A673 (cell line): ENCODE results near the gene HGFAC. TPM values are rescaled to one million over a fixed set of nuclear protein-coding genes. Genes with fewer than 3 reads are reported as not detected.

Source experiments
- BruUV-seq: library from RNA; stranded (reverse); fragments of 400-500 nt; replicated peaks from 2 replicates; lab custom pipeline; 2021; lab: Mats Ljungman, UMichigan
- CTCF ChIA-PET: fragments of 300-600 bp; sonication (Branson Sonifier 250); formaldehyde crosslinking; loops from one replicate; lab custom pipeline; 2022; ENCODE audit warnings: antibody characterized with exemption; lab: Charles Lee
- POLR2A ChIA-PET: fragments of 300-600 bp; sonication (Branson Sonifier 250); formaldehyde crosslinking; loops from one replicate; lab custom pipeline; 2022; ENCODE audit warnings: antibody characterized with exemption; ENCODE audit not compliant: low non-redundant PET; lab: Charles Lee
- DNase-seq: peaks from one replicate; pipeline ENCODE4 v3.0.0-alpha.2; 2015; ENCODE audit warnings: low spot score
- H3K27ac ChIP-seq: fragments of 200-600 bp; sonication (generic); 2 replicates; pipeline ENCODE4 v1.5.1; 2016; ENCODE audit warnings: mixed run types, low read depth, mild to moderate bottlenecking, mixed read lengths, antibody characterized with exemption, low read length; ENCODE audit not compliant: poor library complexity, severe bottlenecking
- H3K27me3 ChIP-seq: fragments of 200-600 bp; sonication (generic); replicated peaks from 2 replicates; pipeline ENCODE4 v1.6.1; 2017; ENCODE audit warnings: mixed run types, low read depth, mild to moderate bottlenecking, mixed read lengths, antibody characterized with exemption, low read length; ENCODE audit not compliant: insufficient read depth, poor library complexity
- H3K36me3 ChIP-seq: fragments of 200-600 bp; sonication (generic); 2 replicates; pipeline ENCODE4 v1.6.1; 2016; ENCODE audit warnings: mixed run types, mild to moderate bottlenecking, mixed read lengths, antibody characterized with exemption, low read length; ENCODE audit not compliant: insufficient read depth, poor library complexity, severe bottlenecking
- H3K4me1 ChIP-seq: fragments of 200-600 bp; sonication (generic); 2 replicates; pipeline ENCODE4 v1.6.1; 2017; ENCODE audit warnings: mixed run types, mild to moderate bottlenecking, mixed read lengths, antibody characterized with exemption, low read length; ENCODE audit not compliant: insufficient read depth, poor library complexity, severe bottlenecking
- H3K4me3 ChIP-seq: fragments of 200-600 bp; sonication (generic); 2 replicates; pipeline ENCODE4 v1.5.1; 2016; ENCODE audit warnings: low read depth, mixed run types, mild to moderate bottlenecking, mixed read lengths, low read length; ENCODE audit not compliant: poor library complexity, severe bottlenecking
- H3K9me3 ChIP-seq: fragments of 200-600 bp; sonication (generic); 2 replicates; pipeline ENCODE4 v1.6.1; 2016; ENCODE audit warnings: mixed run types, low read depth, mild to moderate bottlenecking, mixed read lengths, antibody characterized with exemption, low read length; ENCODE audit not compliant: poor library complexity, severe bottlenecking
- CTCF ChIP-seq: fragments of 300-800, 200-600 bp; sonication (generic); conservative IDR thresholded peaks from 2 replicates; pipeline ENCODE4 v1.5.1; 2017; ENCODE audit warnings: low read depth, mild to moderate bottlenecking, antibody characterized with exemption, low read length, moderate library complexity, mixed read lengths
- EZH2 ChIP-seq: fragments of 200-600 bp; sonication (generic); IDR thresholded peaks from 2 replicates; pipeline ENCODE4 v1.6.1; 2017; ENCODE audit warnings: borderline replicate concordance, low read depth, mild to moderate bottlenecking, mixed read lengths, antibody characterized with exemption, low read length; ENCODE audit not compliant: poor library complexity, severe bottlenecking
- intact Hi-C: fragments of 100-400 bp; cut with micrococcal nuclease; formaldehyde crosslinking; loops from one replicate; pipeline ENCODE4 v1.10.0; 2022; ENCODE audit not compliant: unreplicated experiment
- total RNA-seq: library from RNA; stranded (reverse); gene quantifications from 2 replicates; pipeline ENCODE4 v1.2.3, GENCODE V29; 2021

The HGFAC gene
- total RNA-seq, 1 experiment from 2014 or later: 4.8 TPM

DNA sequence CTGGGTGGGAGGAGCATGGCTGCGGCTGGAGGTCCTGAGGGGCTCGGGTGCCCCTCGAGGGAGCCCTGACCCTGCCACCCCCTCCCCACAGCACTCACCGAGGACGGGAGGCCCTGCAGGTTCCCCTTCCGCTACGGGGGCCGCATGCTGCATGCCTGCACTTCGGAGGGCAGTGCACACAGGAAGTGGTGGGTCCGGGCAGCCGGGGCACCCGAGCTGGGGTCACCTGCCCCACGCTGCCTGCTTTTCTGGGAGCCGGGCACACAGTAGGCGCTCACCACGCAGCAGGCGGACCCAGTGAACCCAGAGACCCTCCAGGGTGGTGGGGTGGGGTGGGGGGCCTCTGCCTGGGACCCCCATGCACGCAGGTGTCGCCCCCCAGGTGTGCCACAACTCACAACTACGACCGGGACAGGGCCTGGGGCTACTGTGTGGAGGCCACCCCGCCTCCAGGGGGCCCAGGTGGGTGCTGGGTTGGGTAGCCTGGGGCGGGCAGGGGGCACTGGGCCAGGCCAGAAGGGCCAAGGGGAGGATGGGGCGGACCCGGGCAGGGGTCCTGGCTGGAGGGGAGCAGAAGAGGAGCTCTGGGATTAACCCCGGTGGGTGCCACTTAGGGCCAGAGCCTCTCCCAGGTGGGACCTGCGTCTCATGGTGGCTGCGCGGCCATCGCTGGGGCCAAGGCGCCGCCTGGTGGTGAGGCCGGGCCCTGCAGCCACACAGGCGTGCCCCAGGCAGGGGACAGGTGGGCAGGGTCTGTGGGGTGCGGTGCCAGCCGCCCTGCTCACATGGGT is 1.4 kb downstream of the HGFAC start:
- intact Hi-C loops: loop anchor here (1.0 to 10.0 kb wide), 3 partner anchors 97 to 336 kb away; no protein-coding TSS in a partner anchor

DNA sequence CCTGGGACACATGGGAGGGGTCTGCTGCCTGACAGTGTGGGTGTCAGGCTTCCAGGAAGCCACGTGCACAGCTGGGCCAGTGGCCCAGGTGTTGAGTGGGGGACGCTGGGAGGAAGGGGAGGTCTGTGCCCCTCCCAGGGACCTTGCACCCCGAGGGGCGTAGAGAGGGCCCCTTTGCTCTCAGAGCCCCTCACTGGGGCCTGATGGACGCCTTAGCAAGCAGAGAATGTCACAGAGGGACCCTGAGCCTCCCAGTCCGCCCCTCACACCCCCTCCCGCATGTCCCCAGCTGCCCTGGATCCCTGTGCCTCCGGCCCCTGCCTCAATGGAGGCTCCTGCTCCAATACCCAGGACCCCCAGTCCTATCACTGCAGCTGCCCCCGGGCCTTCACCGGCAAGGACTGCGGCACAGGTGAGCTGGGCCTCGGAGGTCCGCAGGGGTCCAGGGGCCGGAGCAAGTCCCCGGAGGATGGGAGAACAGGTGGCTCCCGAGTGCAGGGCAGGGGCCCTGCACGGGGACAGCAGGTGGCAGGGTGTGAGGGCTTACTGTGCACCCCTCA is 2.1 kb downstream of the HGFAC start:
- TF ChIP-seq CTCF: no peak; the same call in 1 of the 2 replicates
- TF ChIP-seq EZH2: no peak
- H3K27me3 ChIP-seq: no peaks in the 10 kb centered on the region
- H3K4me3 ChIP-seq: no peak overlapping the region
- POLR2A ChIA-PET: no interaction called here
- no peaks in the 10 kb centered on the region for H3K4me1 ChIP-seq
- no TSS peak for BruUV-seq
- intact Hi-C loops: loop anchor here (1.0 to 10.0 kb wide), 3 partner anchors 98 to 337 kb away; no protein-coding TSS in a partner anchor
- H3K36me3 ChIP-seq: no peaks in the 10 kb centered on the region
- H3K9me3 ChIP-seq: no peaks in the 10 kb centered on the region
- CTCF ChIA-PET: interaction anchor here (0.6 to 1.0 kb wide), 4 partner anchors 37 to 98 kb away, joined by 3 to 5 read pairs (median 3); no protein-coding TSS in a partner anchor
- no peak for DNase-seq
- no peak overlapping the region for H3K27ac ChIP-seq

More for the DNA sequence above, 1.4 kb downstream of the HGFAC start:
- Histone ChIP-seq H3K9me3 (no peaks in the 10 kb centered on the region), H3K36me3 (no peaks in the 10 kb centered on the region), H3K27me3 (no peaks in the 10 kb centered on the region), H3K27ac (no peak overlapping the region), H3K4me1 (no peaks in the 10 kb centered on the region), H3K4me3 (no peak overlapping the region)
- POLR2A ChIA-PET: no interaction called here
- TF ChIP-seq EZH2: no peak
- TF ChIP-seq CTCF: peak; percentile 96
- BruUV-seq: no TSS peak
- CTCF ChIA-PET: interaction anchor here (0.6 to 1.0 kb wide), 5 partner anchors 22 to 97 kb away, joined by 3 to 5 read pairs (median 3); no protein-coding TSS in a partner anchor
- DNase-seq: peak; percentile 70

DNA sequence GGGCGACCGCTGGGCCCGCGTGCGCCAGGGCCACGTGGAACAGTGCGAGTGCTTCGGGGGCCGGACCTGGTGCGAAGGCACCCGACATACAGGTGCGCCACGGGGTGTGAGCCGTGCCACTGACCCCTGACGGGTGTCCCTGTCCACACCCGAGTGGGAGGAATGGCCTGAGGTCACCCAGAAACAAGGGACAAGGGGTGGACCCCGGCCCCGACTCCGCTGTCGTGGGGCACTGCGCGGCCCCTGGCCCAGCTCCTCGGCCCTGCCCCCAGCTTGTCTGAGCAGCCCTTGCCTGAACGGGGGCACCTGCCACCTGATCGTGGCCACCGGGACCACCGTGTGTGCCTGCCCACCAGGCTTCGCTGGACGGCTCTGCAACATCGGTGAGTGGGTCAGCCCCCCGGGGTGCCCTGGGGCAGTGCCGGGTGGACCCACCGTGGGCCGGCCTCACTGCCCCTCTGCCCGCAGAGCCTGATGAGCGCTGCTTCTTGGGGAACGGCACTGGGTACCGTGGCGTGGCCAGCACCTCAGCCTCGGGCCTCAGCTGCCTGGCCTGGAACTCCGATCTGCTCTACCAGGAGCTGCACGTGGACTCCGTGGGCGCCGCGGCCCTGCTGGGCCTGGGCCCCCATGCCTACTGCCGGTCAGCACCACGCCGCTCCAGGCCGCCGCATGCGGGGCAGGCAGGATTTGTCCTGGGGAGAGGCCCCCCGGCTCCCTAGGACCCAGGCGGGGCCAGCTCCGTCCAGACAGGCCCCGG is 2.8 kb downstream of the HGFAC start:
- intact Hi-C loops: loop anchor here (5.0 to 10.0 kb wide), 2 partner anchors 250 to 337 kb away; no protein-coding TSS in a partner anchor
- no peak for DNase-seq
- H3K4me3 ChIP-seq: no peak overlapping the region
- no peaks in the 10 kb centered on the region for H3K27me3 ChIP-seq
- no peaks in the 10 kb centered on the region for H3K9me3 ChIP-seq
- no peaks in the 10 kb centered on the region for H3K4me1 ChIP-seq
- no peak for TF ChIP-seq CTCF
- TF ChIP-seq EZH2: no peak
- no peaks in the 10 kb centered on the region for H3K36me3 ChIP-seq
- no peak overlapping the region for H3K27ac ChIP-seq
- BruUV-seq: no TSS peak
- POLR2A ChIA-PET: no interaction called here
- CTCF ChIA-PET: no interaction called here
